Esophagus muscularis mucosa (tissue), 3 donors: ENCODE data around the gene KCNE4.

ENCODE experiments used
- CTCF ChIP-seq, 3 experiments: fragments of 200-600 bp in 2 of 3; fragments of 450-650 bp in 1 of 3; sonication (generic) in 2 of 3; IDR thresholded peaks; one replicate each; pipeline ENCODE4 v1.5.1; 2017 to 2019; ENCODE audit warnings: antibody characterized with exemption in 3 of 3, mild to moderate bottlenecking in 2 of 3, moderate library complexity in 1 of 3
- POLR2A ChIP-seq: fragments of 450-650 bp; IDR thresholded peaks from one replicate; pipeline ENCODE4 v1.6.1; 2017; ENCODE audit warnings: antibody characterized with exemption, moderate library complexity, mild to moderate bottlenecking, low read depth
- POLR2AphosphoS5 ChIP-seq, 2 donors: sonication (generic); formaldehyde crosslinking; IDR thresholded peaks; one replicate each; pipeline ENCODE4 v1.6.1; 2017; ENCODE audit warnings: antibody characterized with exemption in 2 of 2

- TF ChIP-seq POLR2AphosphoS5 (IDR thresholded peaks at IDR 0.05) (no peak), CTCF (IDR thresholded peaks at IDR 0.05) (no peak), POLR2A (no peak)
Measured at GRCh38 chr2:223068071-223068470, 16.1 kb downstream of the KCNE4 start.
